OCI-LY3 (cell line): ENCODE results near the gene GRB14.

Experiments used
- CTCF ChIP-seq: fragments of 200-600, 300-600 bp; sonication (generic); IDR thresholded peaks from 2 replicates; pipeline ENCODE4 v1.5.1; 2014; ENCODE audit warnings: antibody characterized with exemption, low read length, low read depth
- EZH2phosphoT487 ChIP-seq: fragments of 200-600 bp; shearing (Covaris generic); IDR thresholded peaks from 2 replicates; pipeline ENCODE4 v1.6.1; 2018; ENCODE audit warnings: antibody characterized with exemption, mixed run types, low read depth

- TF ChIP-seq CTCF (no peak), EZH2phosphoT487 (no peak)
These were observed 164.7 kb downstream of the GRB14 start for GRCh38 chr2:164456619-164457018.
